Stimulated activated CD4-positive, alpha-beta T cell treated with anti-CD3 and anti-CD28 coated beads, Interleukin-2, amount 100 ng/mL, for 4 hours (primary cell): ENCODE data around the gene NECTIN1.

Source experiments
- DNase-seq: peaks from one replicate; pipeline ENCODE4 v3.0.0-alpha.2; 2020; ENCODE audit warnings: low read depth

The NECTIN1 gene

GRCh38 chr11:119730789-119731386, 1.9 kb upstream of the NECTIN1 start:
- DNase-seq: no peak

- no peak for DNase-seq
These were observed 1.1 kb upstream of the NECTIN1 start for GRCh38 chr11:119729951-119730613.

DNA sequence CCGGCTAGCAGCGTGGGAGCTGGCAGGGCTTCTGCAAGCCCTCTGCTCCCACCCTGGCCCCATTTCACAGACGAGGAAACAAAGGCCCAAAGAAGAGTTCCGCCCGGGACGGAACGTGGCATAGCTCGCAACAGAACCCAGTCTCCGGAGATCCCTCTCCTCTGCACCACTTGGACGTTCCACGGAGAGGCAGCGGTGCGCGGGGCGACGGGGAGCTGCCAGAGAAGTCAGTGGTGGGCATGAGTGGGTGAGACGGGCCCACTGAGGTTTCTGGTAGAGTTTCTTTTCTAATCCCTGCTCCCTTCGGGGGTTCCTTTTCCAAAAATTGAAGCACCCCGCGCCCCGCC, 554 bp upstream of the NECTIN1 start:
- DNase-seq: no peak

DNA sequence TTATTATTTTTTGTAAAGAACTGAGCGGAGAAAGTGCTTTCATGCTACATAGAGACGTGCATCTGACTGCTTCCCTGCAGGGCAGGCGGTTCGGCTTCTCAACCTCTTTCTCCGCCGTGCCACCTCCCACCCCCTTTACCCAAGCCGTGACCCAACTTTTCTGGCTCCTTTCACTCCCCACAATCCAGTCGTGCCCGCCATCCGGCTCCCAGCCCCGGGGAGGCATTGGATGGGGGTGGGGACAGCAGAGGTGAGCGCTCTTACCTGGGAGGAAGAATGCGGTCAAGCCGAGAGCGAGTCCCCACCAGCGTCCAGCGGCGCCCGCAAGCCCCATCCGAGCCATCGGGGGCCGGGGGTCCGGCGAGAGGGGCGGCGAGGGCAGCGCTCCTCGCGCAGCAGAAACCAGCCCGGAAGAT, 781 bp downstream of the NECTIN1 start:
- no peak for DNase-seq

DNA sequence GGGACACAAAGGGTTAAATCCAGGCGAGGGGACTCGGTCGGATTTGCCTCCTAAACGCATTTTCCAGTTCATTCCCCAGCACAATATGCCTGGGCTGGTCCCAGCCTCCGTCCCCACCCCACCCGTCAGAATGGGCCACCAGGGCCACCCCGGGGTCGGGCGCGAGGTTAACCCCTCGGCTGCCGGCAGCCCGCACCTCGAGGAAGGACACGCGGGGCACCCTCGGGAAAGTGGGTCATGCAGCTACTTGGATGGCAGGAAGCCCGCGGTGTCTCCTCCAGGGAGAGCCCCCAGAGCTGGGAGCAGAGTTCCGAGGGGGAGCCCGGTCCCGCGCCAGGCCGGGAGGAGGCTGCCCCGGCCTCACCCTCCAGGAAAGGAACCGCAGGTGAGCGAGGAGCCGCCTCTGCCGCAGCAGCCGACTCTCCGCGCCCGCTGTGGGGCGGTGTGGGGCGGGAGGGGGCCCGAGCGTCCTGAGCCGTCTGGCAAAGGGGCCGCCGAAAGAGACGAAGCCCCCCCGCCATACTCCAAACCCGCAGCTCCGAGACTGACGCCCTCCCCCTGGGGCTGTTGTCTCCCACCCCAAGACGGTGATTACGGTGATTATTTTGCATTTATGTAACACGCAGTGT, 1.4 kb downstream of the NECTIN1 start:
- DNase-seq: no peak

DNA sequence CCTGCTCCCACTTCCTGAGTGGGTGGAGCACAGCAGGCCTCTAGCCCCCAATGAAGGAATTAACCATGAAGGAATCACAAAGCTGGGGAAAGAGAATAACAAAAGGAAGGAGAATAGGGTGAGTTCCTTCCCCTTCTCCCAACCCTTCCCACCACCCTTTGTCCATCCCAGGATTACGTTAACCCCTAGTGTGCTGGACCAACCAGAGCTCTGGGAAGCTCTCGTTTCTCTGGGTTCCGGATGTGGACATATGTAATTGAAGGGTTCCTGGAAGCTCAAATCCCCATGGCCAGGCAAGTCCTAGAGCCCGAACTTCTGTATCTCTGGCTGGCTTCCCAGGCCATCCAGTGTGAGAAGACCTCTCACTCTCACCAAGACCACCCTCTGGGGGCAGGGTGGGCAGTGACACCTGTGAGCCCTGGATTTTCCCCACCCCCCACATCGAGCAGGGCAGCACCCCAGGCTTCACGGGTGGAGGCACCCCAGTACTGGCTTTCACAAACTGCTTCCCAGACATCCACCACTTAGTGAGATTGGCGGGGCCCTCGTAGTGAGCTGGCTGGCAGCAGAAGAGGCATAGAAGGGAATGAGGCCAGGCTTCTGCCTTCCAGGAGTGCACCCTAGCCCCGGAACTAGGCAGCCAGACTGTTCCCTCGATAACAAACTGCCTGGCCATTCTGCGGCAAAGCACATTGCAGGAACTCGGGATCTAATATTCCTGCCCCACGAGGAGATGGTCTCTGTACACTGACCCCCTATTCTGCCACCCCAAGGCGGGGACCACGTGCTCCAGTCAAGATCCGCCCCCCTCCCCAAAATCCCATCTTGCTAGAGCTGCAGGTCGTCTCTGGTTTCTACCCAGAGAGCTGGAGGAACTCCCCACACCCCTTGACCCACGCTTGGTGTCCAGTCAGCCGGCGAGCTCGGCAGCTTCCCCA, 2.1 kb downstream of the NECTIN1 start:
- no peak for DNase-seq

DNA sequence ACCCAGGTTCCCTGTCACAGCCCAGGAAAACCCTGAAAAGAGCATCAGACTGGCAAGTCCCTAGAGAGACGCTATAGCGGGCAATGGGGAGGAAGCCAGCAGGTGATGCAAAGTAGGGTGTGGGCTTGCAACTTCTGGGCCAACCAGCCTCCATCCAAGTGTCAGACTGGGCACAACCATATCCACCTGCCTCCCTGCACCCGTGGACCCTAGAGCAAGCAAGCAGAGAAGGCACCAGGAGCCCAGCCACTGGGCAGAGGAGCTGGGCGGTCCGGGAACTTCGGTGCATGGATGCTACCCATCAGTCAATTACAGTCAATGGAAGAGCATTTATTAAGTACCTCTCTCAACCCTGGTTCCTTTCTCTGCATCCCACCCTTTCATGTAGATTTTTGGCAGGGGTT, 2.8 kb downstream of the NECTIN1 start:
- DNase-seq: no peak

GRCh38 chr11:119724956-119725355, 4.0 kb downstream of the NECTIN1 start:
- no peak for DNase-seq

DNA sequence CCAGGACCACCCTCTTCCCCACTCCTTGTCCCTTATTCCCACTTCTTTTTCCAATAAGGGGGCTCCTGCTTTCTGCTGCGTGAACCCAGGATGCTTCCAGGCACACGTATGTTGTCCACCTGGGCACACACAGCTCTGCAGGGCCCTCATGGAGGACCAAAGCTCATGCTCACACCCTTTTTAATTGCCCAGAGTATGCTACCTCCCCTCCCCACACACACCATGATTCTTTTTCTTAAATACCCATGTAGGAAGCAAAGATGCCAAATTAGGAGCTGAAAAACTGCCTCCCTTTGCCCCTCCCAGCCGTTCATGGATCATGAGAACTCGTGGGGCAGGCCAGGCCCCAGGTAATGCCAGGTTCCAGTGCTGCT, 5.1 kb downstream of the NECTIN1 start:
- DNase-seq: no peak

DNA sequence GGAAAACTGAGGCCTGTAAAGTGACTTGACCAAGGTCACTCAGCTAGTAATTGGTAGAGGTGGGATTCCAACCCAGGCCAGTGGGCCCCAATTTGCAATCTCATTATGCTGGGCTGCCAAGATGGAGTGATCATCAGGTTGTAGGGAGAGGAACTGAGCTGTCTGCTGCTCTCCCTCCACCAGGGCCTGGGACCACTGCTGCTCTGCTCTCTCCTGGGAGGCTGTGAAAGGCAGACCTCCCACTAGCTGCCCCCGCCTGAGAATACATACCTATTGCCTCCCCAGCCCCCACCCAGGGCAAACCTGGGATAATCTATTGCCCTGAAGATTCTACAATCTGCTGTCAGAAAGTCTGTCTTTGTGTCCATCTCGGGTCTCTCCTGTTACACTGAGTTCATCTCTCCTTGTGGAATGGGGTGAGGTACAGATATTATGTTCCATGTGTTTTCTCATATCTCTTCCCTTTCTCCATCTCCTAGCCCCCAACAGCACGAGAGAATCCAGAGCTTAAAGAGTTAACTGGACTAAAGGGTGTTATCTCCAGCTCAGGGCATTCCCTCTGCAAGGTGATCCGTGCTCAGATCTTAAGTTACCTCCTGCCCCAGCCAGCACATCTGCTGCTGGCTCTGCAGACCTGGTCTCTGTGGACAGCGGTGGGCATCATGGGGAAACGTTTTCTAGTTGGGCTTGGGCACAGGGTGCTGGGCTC, 5.6 kb downstream of the NECTIN1 start:
- no peak for DNase-seq

GRCh38 chr11:119722281-119722794, 6.7 kb downstream of the NECTIN1 start:
- no peak for DNase-seq

GRCh38 chr11:119721129-119722120, 7.6 kb downstream of the NECTIN1 start:
- no peak for DNase-seq

DNA sequence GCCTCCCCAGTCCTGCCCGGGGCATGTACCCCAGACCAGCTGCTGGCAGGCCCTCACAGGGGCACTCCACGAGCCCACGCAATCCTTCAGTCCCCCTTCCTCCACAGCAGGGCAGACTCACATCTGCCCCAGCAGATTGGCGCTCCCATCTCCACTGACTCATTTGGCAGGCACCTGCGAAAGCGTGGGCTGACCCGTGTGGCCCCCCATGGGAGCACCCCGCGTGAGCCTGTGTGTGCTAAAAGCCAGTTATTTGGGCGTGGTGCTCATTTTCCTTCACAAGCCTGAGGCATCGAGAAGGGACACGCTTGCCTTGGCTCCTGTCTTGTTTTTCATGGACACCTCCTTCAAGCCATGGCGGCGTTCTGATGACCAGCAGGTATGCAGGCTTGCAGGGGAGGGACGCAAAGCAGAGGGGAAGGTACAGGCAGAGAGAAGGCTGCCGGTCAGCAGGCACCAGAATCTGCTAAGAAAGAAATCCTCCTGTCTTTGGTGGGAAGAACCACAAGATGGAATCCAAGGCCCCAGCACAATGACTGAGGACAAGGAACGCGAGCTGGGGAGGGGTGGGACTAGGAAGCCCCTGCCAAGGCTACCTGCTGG, 8.6 kb downstream of the NECTIN1 start:
- no peak for DNase-seq

DNA sequence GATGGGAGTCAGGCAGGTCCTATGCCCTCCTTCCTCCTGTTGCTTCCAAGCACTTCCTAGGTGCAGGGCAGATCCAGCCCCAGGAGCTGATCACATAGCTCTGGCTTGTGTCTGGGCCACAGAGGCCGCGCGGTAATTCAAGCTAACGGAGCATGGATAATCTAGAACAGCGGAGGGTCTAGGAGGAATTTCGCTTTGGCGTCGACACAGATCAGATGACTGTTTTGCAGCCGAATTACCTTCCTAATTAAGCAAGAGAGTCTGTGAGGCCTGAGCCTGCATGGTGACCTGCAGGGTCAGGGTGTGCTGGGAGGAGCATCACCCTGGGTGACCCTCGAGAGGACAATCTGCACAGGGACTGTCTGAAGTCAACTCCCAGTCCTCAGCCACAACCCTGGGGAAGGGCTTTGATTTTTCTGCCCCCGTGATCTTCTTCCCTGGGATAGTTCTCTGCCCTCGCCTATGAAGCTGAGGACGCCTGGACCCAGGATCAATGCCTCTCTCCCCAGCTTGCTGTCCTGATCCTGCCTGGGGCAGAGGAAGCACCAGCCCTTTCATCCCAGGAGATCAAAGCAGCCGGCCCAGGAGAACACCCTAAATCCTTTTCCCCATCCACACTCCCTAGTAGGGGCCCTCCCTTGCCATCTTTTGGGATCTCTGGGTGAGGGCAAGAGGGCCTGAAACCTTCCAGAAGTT, 11.0 kb downstream of the NECTIN1 start:
- DNase-seq: no peak

DNA sequence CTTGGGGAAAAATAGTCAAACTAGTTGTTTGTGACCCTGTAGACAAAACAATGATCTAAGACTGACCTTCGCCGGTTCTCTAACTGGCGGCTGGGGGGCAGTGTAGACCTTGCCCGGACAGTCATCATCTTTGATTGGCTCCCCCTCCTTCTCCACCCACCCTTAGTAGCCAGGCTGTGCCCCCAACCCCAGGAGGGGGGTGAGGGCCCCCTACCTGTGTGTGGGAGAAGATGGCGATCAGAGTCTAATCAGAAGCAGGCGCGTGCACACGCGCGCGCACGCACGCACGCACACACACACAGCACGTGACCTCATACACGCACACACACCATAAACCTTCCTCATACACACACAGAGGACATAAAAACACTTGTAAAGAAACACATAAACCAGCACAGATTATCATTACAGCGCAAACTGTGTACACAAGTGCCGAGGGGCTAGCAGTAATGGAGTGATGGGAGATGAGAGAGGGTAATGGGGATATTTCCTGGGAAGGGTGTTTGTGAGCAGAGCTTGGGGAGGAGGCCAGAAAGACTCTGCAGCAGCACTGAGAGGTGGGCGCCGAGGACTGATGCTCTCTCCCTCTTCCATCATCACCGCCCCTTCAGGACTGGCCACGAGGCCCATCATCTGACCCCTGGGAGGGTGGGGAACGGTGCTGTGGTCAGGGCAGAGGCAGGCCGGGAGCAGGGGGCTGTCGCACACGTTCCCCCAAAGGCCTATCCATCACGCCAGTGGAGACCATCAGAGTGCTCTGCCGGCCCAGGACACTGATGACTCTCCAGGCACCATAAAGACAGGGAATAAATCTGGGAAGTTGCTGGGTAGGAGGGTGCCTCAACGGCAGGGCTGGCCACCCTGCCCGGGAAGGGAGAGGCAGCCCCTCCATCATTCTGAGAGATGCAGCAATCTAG, 12.2 kb downstream of the NECTIN1 start:
- no peak for DNase-seq

DNA sequence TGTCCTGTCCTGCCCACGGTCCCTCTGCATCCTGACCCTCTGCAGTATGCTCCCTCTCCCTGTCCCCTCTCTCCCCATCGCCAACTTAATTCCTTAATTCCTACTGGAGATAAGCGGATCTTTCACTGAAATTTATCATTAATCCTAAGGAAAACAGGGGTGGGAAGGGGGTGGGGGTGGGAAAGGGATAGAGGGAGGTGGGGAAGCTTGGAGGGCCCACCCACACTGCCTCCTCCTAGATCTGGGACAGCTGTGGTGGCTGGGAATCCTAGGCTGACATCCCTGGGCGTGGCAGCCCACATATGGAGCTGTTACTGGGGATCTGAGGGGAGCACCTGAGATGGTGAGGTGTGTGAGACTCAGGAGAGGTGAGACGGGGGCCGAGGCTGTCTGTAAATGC, 14.4 kb downstream of the NECTIN1 start:
- no peak for DNase-seq

- DNase-seq: no peak
These were observed 14.8 kb downstream of the NECTIN1 start for GRCh38 chr11:119714189-119714588.

DNA sequence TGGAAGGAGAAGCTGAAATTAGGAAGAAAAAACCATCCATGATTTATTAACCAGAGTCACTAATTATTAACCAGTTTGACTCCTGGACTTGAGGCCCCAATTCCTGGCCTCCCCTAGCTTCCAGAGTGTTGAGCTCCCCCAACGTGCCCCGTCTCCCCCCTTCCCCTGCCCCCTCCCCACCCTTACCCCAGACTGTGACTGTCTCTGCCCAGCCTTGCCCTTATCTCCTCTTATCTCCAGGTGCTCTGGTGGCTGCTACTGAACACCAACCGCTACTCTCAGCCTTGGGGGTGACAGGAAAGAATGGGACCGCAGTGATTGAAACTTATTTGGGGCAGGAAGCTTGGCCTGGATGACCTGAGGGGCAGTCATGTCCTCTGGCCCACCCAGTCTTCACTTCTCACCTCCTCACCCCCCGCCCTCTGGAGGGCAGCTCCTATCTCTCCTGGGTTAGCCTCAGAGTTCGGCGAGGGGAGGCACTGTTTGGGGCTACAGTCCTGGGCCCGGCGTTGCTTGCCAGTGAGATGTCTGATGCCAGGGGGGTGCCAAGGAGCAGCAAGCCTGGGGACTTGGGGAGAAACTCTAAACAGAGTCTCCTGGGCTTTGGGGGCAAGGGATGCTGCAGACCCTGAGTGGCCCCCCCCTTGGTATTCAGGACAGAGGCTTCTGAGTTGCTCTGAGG, 15.5 kb downstream of the NECTIN1 start:
- no peak for DNase-seq
